ENCODE data around the gene DDX49. TPM values are rescaled to one million over a fixed set of nuclear protein-coding genes. Genes with fewer than 3 reads are reported as not detected.

The DDX49 gene
- total and polyA plus RNA-seq, 2 donors from 2014 or later = 39.5 to 40.6 TPM

- intact Hi-C loops (cut with DNase I) = no loop called here
- Histone ChIP-seq H3K36me3 (ENCODE audit: control insufficient read depth in 2 of 3, insufficient read depth in 3 of 3, low read length in 3 of 3) (peaks cover 0 to 21% (median 18%) of the 10 kb centered on the region in 3 donors), H3K27me3 (ENCODE audit: control insufficient read depth, insufficient read depth, low read length) (no peaks in the 10 kb centered on the region), H3K4me3 (ENCODE audit: low read length in 3 of 3) (peak overlapping the region; percentile 83 to 98 (median 95)), H3K27ac (ENCODE audit: low read depth in 2 of 2, low read length in 2 of 2) (no peak overlapping the region), H3K9me3 (ENCODE audit: control insufficient read depth in 2 of 3, insufficient read depth in 1 of 3, low read length in 3 of 3) (no peaks in the 10 kb centered on the region), H3K9ac (ENCODE audit: low read length in 3 of 3) (peak overlapping the region; percentile 71 to 94 (median 91)), H3K4me1 (ENCODE audit: control insufficient read depth in 2 of 3, insufficient read depth in 2 of 3, low read depth in 1 of 3, low read length in 3 of 3) (peaks cover 3 to 16% (median 7%) of the 10 kb centered on the region in 3 donors)
- DNase-seq = no peak
- no peak for FAIRE-seq
- TF ChIP-seq, protein P1, sequence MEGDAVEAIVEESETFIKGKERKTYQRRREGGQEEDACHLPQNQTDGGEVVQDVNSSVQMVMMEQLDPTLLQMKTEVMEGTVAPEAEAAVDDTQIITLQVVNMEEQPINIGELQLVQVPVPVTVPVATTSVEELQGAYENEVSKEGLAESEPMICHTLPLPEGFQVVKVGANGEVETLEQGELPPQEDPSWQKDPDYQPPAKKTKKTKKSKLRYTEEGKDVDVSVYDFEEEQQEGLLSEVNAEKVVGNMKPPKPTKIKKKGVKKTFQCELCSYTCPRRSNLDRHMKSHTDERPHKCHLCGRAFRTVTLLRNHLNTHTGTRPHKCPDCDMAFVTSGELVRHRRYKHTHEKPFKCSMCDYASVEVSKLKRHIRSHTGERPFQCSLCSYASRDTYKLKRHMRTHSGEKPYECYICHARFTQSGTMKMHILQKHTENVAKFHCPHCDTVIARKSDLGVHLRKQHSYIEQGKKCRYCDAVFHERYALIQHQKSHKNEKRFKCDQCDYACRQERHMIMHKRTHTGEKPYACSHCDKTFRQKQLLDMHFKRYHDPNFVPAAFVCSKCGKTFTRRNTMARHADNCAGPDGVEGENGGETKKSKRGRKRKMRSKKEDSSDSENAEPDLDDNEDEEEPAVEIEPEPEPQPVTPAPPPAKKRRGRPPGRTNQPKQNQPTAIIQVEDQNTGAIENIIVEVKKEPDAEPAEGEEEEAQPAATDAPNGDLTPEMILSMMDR (IDR thresholded peaks at IDR 0.05; ENCODE audit: borderline replicate concordance, extremely low read depth, insufficient read depth) = no peak
Observed at GRCh38 chr19:18920400-18920799, 885 bp downstream of the DDX49 start.

- H3K27me3 ChIP-seq (ENCODE audit: control insufficient read depth, insufficient read depth, low read length) = no peaks in the 10 kb centered on the region
- H3K4me1 ChIP-seq (ENCODE audit: control insufficient read depth in 2 of 3, insufficient read depth in 2 of 3, low read depth in 1 of 3, low read length in 3 of 3) = peaks cover 3 to 14% (median 7%) of the 10 kb centered on the region in 3 donors
- DNase-seq (peak in 1 of 5 donors; percentile 66), FAIRE-seq (no peak)
- no peak overlapping the region for H3K4me3 ChIP-seq (ENCODE audit: low read length in 3 of 3)
- intact Hi-C loops (cut with DNase I) = no loop called here
- H3K36me3 ChIP-seq (ENCODE audit: control insufficient read depth in 2 of 3, insufficient read depth in 3 of 3, low read length in 3 of 3) = peaks cover 0 to 22% (median 21%) of the 10 kb centered on the region in 3 donors
- TF ChIP-seq, protein P1 (IDR thresholded peaks at IDR 0.05; ENCODE audit: borderline replicate concordance, extremely low read depth, insufficient read depth) = no peak
- H3K27ac ChIP-seq (ENCODE audit: low read depth in 2 of 2, low read length in 2 of 2) = no peak overlapping the region
- H3K9me3 ChIP-seq (ENCODE audit: control insufficient read depth in 2 of 3, insufficient read depth in 1 of 3, low read length in 3 of 3) = no peaks in the 10 kb centered on the region
- H3K9ac ChIP-seq (ENCODE audit: low read length in 3 of 3) = no peak overlapping the region
Observed at GRCh38 chr19:18921593-18921992, 2.1 kb downstream of the DDX49 start.

GRCh38 chr19:18922228-18922985 is 2.9 kb downstream of the DDX49 start:
- H3K4me3 ChIP-seq (ENCODE audit: low read length in 3 of 3) = no peak overlapping the region
- H3K4me1 ChIP-seq (ENCODE audit: control insufficient read depth in 2 of 3, insufficient read depth in 2 of 3, low read depth in 1 of 3, low read length in 3 of 3) = peaks cover 3 to 14% (median 7%) of the 10 kb centered on the region in 3 donors
- H3K9ac ChIP-seq (ENCODE audit: low read length in 3 of 3) = no peak overlapping the region
- TF ChIP-seq, protein P1 (IDR thresholded peaks at IDR 0.05; ENCODE audit: borderline replicate concordance, extremely low read depth, insufficient read depth) = no peak
- peaks cover 0 to 24% (median 21%) of the 10 kb centered on the region in 3 donors for H3K36me3 ChIP-seq (ENCODE audit: control insufficient read depth in 2 of 3, insufficient read depth in 3 of 3, low read length in 3 of 3)
- H3K27me3 ChIP-seq (ENCODE audit: control insufficient read depth, insufficient read depth, low read length) = no peaks in the 10 kb centered on the region
- FAIRE-seq (no peak), DNase-seq (peak in 1 of 5 donors; percentile 77)
- intact Hi-C loops (cut with DNase I) = no loop called here
- no peak overlapping the region for H3K27ac ChIP-seq (ENCODE audit: low read depth in 2 of 2, low read length in 2 of 2)
- H3K9me3 ChIP-seq (ENCODE audit: control insufficient read depth in 2 of 3, insufficient read depth in 1 of 3, low read length in 3 of 3) = no peaks in the 10 kb centered on the region
